Panc1 (cell line): Measurements from ENCODE around the gene DLG2.

ENCODE experiments used
- POLR2AphosphoS5 ChIP-seq: IDR thresholded peaks from 2 replicates; pipeline ENCODE4 v1.6.1; 2012; ENCODE audit warnings: mild to moderate bottlenecking, low read depth, low read length, moderate library complexity
- SIN3A ChIP-seq: IDR thresholded peaks from 2 replicates; pipeline ENCODE4 v1.6.1; 2012; ENCODE audit warnings: low read depth, mild to moderate bottlenecking, low read length, moderate library complexity, borderline replicate concordance; ENCODE audit not compliant: insufficient read depth
- TF ChIP-seq, protein P1 (sequence below): fragments of 450-650 bp; IDR thresholded peaks from 2 replicates; pipeline ENCODE4 v1.5.1; 2017; ENCODE audit warnings: mild to moderate bottlenecking

DNA sequence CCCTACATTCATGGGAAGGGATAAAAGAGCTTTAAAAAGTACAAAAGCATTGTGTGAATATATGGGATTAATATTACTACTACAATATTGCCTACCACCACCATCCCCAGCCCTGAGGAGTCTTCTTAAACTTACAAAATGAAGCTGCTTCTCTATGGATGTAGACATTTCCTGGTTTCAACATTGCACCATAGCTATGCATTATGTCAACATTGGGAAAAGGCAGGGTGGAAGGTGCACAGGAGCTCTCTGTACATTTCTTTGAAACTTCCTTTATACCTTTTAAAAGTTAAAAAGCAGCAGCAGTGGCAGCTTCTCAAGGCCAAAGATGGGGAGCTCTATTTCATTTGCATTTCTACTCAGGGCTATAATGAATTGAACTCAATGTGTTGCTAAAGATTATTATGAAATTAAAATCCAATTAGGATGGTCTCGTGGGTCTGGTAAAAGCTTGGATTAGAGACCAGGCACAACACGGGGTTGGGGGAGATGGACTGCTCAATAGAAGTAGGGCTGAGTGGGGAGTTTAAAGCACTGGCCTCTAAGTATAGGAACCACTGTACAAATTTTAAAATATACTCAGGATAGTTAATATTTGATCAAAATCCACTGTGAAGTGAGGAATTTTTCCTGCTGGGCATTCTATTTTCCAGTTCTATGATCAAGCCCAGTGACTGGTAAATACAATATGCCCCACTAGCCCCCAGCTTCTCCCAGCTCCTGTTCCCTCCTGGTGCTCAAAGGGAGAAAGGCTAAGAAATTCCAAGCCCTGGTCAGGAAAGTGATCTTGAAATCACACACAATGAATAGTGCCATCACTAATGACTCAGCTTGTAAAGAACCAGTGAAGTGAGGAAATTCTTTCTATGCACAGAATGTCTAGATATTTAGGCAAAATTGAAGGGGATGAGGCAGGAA lies 1978.3 kb downstream of the DLG2 start:
- TF ChIP-seq, protein P1, sequence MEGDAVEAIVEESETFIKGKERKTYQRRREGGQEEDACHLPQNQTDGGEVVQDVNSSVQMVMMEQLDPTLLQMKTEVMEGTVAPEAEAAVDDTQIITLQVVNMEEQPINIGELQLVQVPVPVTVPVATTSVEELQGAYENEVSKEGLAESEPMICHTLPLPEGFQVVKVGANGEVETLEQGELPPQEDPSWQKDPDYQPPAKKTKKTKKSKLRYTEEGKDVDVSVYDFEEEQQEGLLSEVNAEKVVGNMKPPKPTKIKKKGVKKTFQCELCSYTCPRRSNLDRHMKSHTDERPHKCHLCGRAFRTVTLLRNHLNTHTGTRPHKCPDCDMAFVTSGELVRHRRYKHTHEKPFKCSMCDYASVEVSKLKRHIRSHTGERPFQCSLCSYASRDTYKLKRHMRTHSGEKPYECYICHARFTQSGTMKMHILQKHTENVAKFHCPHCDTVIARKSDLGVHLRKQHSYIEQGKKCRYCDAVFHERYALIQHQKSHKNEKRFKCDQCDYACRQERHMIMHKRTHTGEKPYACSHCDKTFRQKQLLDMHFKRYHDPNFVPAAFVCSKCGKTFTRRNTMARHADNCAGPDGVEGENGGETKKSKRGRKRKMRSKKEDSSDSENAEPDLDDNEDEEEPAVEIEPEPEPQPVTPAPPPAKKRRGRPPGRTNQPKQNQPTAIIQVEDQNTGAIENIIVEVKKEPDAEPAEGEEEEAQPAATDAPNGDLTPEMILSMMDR = no peak
- TF ChIP-seq POLR2AphosphoS5 = no peak
- TF ChIP-seq SIN3A = no peak
